HG02678 (cell line): ENCODE measurements around the gene RHOT1.

Source experiments
- ATAC-seq: cut with Tn5 transposase; IDR thresholded peaks from one replicate; pipeline ENCODE4 v1.9.1; 2021; ENCODE audit warnings: mild to moderate bottlenecking, moderate library complexity; ENCODE audit not compliant: unreplicated experiment

The RHOT1 gene

GRCh38 chr17:32266389-32267301 lies 124.3 kb downstream of the RHOT1 start:
- no peak for ATAC-seq

GRCh38 chr17:32267690-32268205 lies 125.4 kb downstream of the RHOT1 start:
- ATAC-seq: no peak

- ATAC-seq: no peak
Measured at GRCh38 chr17:32268734-32269288, 126.5 kb downstream of the RHOT1 start.

DNA sequence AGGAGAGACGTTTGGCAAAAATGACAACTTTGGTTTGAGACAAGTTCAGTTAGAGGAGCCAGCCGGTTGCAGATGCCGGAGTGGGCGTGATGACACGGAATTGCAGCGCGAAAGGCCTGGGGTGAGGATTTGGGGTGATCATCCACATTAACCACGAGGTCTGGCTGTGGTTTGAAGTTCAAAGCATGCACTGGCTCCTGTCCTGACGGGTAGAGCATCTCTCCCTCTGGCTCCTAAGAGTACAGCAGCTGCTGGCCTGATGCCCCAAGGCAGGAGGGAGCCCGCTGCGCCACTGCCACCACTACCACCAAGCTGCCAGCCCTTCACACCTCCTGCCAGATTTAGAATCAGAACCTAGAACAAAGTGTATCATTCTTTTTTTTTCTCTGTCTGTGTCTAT lies 127.1 kb downstream of the RHOT1 start:
- no peak for ATAC-seq

DNA sequence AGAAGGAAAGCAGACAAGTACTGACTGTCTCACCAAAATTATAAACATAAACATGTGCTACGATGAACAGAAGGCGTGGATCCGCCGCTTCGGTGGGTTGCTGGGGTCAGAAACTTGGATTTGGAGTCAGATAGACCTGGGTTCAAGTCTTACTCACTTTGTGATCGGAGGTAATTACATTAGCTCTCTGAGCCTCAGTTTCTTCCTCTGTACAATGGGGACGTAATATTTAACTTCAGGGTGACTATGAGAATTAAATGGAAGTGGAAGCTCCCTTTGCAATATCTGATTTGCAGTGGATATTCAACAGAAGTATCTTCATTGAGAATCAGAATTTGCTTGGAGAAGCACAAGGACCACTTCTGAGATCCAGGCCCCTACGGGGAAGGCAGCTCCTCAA lies 129.5 kb downstream of the RHOT1 start:
- no peak for ATAC-seq

DNA sequence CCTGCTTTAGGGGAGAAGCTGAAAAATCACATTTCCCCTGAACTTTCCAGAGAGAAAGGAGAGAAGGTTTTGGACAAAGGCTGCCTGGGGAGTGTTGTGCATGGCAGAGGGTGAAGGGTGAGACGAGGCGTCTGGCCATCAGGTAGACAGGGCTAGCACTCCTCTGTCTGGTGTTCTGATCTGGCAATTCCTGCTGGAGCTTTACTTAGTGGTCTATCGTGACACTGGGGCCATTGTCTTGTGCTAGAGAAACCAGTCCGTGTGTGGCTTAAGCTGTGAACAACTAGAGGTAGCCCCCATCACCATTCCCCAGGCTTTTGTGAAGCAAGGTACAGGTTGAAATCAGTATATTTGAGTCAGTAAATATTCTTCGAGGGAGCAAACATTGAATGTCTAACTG lies 131.8 kb downstream of the RHOT1 start:
- ATAC-seq: no peak

DNA sequence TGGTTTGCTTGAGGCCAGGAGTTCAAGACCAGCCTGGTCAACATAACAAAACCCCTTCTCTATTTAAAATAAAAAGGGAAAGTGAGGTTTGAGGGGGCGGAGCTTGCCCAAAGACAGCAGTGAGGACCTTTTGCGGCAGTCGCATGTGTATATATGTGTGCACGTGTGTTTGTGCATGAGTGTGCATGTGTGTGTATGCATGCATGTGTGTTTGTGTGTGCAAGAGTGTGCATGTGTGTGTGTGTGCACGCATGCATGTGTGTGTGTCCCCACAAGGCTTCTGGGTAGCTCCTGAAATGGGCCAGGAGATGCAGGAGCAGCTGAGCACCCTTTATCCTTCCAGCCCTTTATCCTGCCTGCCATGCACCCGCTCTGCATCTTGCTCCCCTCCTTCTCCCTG lies 132.3 kb downstream of the RHOT1 start:
- ATAC-seq: no peak
